Mucosa of stomach (tissue), 1 donor: ENCODE measurements around the gene MAP3K20.
"Not testable (repeated sequence)": the region's sequence is repeated elsewhere in the genome, so short reads cannot be mapped to it uniquely, and the experiment has no call there.

ENCODE experiments used
- H3K27me3 ChIP-seq: one replicate; pipeline ENCODE4 v1.7.0; 2013; ENCODE audit warnings: mild to moderate bottlenecking, low read length; ENCODE audit not compliant: control insufficient read depth, insufficient read depth
- H3K36me3 ChIP-seq: one replicate; pipeline ENCODE4 v1.7.0; 2013; ENCODE audit warnings: low read length; ENCODE audit not compliant: control insufficient read depth, insufficient read depth
- H3K4me1 ChIP-seq: one replicate; pipeline ENCODE4 v1.7.0; 2013; ENCODE audit warnings: mild to moderate bottlenecking, low read length; ENCODE audit not compliant: control insufficient read depth, insufficient read depth
- H3K4me3 ChIP-seq: one replicate; pipeline ENCODE4 v1.7.0; 2013; ENCODE audit warnings: low read length
- H3K9ac ChIP-seq: one replicate; pipeline ENCODE4 v1.7.0; 2013; ENCODE audit warnings: mild to moderate bottlenecking, low read length, moderate library complexity
- H3K9me3 ChIP-seq: one replicate; pipeline ENCODE4 v1.7.0; 2013; ENCODE audit warnings: mild to moderate bottlenecking, low read length, moderate library complexity; ENCODE audit not compliant: control insufficient read depth
- donor health status: Pancreatic carcinoma.

MAP3K20 gene

DNA sequence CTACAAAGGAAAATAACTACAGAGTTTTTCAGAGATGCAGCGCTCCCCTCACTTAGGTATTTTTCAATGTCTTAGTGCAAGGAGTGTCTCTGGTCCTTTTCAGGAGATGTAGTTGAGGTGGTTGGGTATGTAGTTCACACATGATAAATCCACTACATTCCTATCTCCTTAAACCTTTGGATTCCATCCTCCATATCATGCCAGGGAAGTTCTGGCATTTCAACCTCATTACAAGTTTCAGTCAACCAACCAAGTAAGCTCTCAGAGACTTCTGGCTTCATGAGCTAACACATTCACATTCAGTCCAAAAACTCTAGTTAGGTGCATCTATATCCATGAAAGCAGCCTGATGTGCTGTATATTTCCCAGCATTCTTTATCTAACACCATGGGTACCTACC is 47.3 kb downstream of the MAP3K20 start:
- no peak overlapping the region for H3K9ac ChIP-seq
- H3K4me3 ChIP-seq = no peak overlapping the region
- no peaks in the 10 kb centered on the region for H3K4me1 ChIP-seq
- no peaks in the 10 kb centered on the region for H3K36me3 ChIP-seq
- no peaks in the 10 kb centered on the region for H3K9me3 ChIP-seq
- H3K27me3 ChIP-seq = no peaks in the 10 kb centered on the region

DNA sequence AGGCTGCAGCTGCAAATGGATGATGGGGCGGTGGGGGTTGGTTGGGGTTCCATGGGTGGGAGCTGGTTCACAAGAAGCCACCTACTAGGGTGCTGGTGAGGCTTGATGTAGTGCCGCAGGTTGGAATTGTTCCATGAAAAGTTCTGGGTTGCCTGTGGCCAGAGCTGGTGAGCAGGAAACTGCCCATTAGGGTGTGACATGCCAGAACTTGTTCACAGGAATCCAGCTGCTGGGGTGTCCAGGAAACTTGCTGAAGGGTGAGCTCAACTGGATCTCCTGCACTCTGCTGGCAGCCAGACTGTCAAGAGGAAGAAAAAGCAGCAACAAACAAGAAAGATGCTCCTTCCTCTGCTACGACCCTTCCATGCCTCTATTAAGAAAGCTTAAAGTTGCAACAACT is 48.8 kb downstream of the MAP3K20 start:
- Histone ChIP-seq H3K9ac (no peak overlapping the region), H3K4me3 (no peak overlapping the region), H3K4me1 (no peaks in the 10 kb centered on the region), H3K27me3 (no peaks in the 10 kb centered on the region), H3K36me3 (no peaks in the 10 kb centered on the region), H3K9me3 (no peaks in the 10 kb centered on the region)

DNA sequence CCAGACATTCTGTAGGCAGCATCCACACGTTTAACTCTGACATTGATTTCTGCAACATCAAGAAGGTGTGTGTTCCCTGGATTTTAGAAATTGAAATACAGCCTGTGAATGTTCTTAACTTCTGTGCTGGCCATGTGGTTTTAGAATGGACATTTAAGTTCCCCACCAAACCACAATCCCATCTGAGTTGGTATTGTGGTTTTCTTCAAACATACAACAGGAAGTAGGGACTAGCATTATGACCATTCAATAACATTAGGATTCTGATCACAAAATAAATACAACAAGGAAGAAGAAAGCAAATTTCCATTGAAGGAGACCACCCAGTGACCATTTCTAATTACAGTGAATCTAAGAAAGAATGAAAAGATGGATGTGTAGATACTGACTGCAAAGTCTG is 51.2 kb downstream of the MAP3K20 start:
- H3K36me3 ChIP-seq = no peaks in the 10 kb centered on the region
- H3K9ac ChIP-seq = no peak overlapping the region
- H3K4me1 ChIP-seq = no peaks in the 10 kb centered on the region
- H3K4me3 ChIP-seq = no peak overlapping the region
- no peaks in the 10 kb centered on the region for H3K27me3 ChIP-seq
- no peaks in the 10 kb centered on the region for H3K9me3 ChIP-seq

DNA sequence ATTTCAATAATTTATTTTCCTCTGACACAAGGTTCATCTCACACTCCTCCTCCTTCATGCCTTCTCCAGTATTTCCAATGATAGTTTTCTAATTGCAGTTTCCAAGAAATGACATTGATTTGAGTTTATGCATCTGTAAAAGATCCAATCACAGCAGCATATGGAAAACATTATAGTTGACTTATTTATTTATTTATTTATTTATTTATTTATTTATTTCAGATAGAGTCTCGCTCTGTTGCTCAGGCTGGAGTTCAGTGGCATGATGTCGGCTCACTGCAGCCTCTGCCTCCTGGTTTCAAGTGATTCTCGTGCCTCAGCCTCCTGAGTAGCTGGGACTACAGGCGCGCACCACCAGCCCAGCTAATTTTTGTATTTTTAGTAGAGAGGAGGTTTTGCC is 52.5 kb downstream of the MAP3K20 start:
- H3K4me3 ChIP-seq, H3K4me1 ChIP-seq, H3K36me3 ChIP-seq, H3K27me3 ChIP-seq, H3K9ac ChIP-seq, H3K9me3 ChIP-seq: not testable (repeated sequence)

DNA sequence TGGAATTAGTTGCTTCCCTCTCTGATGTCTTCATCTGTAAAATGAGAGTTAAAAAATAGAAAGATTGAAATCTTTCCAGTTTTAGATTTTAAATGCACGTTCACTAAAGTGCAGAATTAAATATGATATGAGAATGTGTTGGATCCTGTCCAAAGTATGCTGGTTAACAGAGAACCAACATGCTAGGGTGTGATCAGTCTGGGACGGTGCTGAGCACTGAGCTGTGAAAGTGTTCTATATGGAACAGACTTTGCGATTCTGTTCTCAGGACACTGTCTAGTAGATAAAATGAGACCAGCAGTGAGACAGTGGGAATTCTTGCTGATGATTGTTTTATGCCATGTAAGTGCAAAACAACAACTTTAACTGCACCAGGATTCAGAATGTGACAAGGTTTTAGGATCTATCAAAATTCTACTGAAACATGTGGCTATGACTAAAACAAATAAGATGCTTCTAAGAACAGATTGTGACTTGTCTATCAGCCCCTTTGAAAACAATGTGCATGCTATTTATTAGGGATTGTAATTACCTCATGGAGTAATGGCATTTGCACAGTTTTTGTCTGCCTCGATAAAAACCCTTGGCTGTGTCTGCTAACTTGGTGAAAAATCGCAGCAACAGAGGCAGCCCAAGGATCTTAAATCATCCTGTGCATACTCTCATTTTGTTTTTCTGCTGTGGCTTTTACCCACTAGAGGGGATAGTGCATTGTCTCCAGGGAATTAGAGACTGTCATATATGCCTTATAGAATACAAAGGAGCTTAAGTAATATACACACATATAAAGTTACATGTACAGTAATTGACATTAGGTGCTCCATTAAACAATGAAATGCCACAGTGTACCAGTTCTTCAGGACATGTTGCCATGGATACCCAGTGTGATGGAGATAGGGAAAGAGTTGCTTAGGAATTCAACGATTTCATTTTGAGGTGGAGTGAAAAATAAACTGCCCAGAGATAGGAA is 55.1 kb downstream of the MAP3K20 start:
- Histone ChIP-seq H3K4me3 (no peak overlapping the region), H3K9ac (no peak overlapping the region), H3K27me3 (no peaks in the 10 kb centered on the region), H3K4me1 (no peaks in the 10 kb centered on the region), H3K36me3 (no peaks in the 10 kb centered on the region), H3K9me3 (no peaks in the 10 kb centered on the region)

DNA sequence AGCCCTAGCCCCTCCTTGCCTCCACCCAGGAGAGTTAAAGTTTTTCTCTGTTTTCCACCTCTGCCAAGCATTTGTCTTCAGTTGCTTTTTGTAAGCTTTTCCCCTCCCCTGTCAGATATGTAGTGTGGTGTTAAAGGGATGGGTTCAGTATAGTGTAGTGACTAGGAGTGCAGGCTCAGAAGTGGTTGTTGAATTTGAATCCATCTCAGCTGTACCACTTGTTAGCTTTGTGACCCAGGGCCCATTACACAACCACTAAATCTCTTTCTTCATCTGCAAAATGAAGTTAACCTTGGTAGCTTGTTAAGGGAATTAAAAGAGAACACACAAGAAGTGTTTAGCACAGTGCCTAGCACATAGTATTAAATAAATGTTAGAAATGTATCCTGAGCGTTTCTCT is 56.9 kb downstream of the MAP3K20 start:
- Histone ChIP-seq H3K9me3 (no peaks in the 10 kb centered on the region), H3K27me3 (no peaks in the 10 kb centered on the region), H3K36me3 (no peaks in the 10 kb centered on the region), H3K4me3 (no peak overlapping the region), H3K9ac (no peak overlapping the region), H3K4me1 (no peaks in the 10 kb centered on the region)

DNA sequence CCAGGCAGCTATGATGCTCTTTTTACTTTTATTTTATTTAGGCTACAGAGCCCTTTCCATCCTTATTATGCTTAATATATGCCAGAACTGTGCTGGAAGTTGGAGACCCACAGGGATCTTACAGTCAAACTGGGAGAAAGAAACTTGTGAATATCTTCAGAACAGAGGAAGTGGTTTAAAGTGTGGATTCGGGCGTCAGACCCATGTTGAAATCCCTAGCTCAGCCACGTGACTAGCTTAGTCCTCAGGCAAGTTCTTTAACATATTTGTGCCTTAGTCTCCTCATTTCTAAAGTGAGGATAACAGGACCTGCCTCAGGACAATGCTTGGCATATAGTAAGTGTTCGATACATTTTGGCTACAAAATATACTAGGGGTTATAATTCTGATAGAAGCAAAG is 59.1 kb downstream of the MAP3K20 start:
- H3K4me1 ChIP-seq = no peaks in the 10 kb centered on the region
- no peaks in the 10 kb centered on the region for H3K36me3 ChIP-seq
- no peak overlapping the region for H3K9ac ChIP-seq
- H3K4me3 ChIP-seq = no peak overlapping the region
- no peaks in the 10 kb centered on the region for H3K9me3 ChIP-seq
- no peaks in the 10 kb centered on the region for H3K27me3 ChIP-seq

DNA sequence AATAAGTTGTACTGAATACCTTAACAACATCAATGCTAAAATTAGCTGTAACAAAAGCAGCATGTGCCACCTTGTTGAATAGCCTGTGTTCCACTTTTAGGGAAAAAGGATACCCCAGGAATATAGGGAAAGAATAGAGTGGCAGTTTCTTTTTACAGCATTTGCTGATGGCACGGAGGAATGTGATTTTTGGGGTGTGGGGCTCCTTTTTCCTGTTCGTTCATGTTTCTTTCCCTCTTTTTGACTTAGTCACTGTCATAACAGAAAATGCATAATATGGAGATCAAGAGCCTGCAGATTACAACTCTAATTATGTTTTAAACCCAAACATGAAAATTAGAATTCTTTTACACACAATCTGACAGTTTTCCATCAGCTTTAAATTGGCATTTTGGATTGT is 60.4 kb downstream of the MAP3K20 start:
- no peak overlapping the region for H3K9ac ChIP-seq
- H3K4me1 ChIP-seq = no peaks in the 10 kb centered on the region
- H3K27me3 ChIP-seq = no peaks in the 10 kb centered on the region
- H3K9me3 ChIP-seq = no peaks in the 10 kb centered on the region
- no peaks in the 10 kb centered on the region for H3K36me3 ChIP-seq
- H3K4me3 ChIP-seq = no peak overlapping the region

DNA sequence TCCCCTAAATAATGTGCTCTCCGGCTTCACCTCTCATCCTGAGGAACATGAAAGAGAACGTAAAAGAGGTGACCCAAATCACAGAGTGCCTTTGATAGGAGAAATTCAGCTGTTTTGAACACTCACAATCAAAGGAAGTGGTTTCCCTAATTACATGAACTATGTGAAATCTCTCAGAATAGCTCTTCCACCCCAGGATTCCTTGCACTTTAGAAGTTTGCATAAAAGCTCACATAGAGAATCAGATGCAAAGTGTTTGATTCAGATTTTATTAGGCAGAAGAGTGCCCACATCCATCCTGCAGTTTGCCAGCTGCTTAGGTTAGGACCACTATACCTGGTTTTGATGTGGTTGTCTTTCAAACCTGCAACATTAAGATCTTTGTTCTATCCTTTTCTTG is 61.0 kb downstream of the MAP3K20 start:
- no peaks in the 10 kb centered on the region for H3K27me3 ChIP-seq
- H3K4me3 ChIP-seq = no peak overlapping the region
- H3K4me1 ChIP-seq = no peaks in the 10 kb centered on the region
- H3K9ac ChIP-seq = no peak overlapping the region
- no peaks in the 10 kb centered on the region for H3K36me3 ChIP-seq
- H3K9me3 ChIP-seq = no peaks in the 10 kb centered on the region

DNA sequence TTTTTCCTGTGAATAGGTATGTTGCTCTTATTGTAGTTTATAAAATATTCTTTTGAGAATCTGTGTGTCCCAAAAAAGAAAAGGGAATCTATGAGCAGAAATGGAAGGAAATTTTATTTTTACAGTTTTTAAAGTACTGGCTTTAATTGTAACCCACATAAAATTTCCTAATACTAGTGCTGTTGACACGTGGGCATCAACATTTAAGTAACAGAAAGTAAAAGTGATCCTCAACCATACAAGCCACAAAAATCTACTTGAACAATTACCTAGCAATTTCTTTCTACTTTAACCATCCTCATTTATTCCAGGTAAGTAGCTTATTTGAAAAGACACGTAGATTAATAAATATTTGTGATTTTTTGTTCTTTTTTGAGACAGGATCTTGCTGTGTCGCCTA is 62.0 kb downstream of the MAP3K20 start:
- Histone ChIP-seq H3K4me1 (no peaks in the 10 kb centered on the region), H3K9me3 (no peaks in the 10 kb centered on the region), H3K27me3 (no peaks in the 10 kb centered on the region), H3K36me3 (no peaks in the 10 kb centered on the region), H3K4me3 (no peak overlapping the region), H3K9ac (no peak overlapping the region)

DNA sequence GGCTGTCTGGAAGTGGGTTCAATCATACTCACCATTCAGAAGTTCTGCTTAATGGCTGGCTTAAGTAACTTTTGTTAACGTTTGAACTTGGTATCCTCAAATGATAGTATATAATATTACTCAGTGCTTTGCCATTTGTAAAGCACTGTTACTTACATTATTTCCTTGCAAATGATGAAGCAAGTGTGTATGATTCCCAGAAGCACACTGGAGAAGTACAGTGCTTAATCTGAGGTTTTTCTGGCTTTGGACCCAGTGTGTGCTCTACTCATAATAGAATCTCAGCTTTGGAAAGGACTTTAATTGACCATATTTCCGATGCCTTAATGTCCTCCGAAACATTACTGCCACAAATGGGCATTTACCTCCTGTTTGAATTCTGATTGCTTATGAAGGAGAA is 63.3 kb downstream of the MAP3K20 start:
- H3K27me3 ChIP-seq = no peaks in the 10 kb centered on the region
- H3K36me3 ChIP-seq = no peaks in the 10 kb centered on the region
- H3K9ac ChIP-seq = no peak overlapping the region
- H3K9me3 ChIP-seq = no peaks in the 10 kb centered on the region
- H3K4me1 ChIP-seq = no peaks in the 10 kb centered on the region
- no peak overlapping the region for H3K4me3 ChIP-seq

DNA sequence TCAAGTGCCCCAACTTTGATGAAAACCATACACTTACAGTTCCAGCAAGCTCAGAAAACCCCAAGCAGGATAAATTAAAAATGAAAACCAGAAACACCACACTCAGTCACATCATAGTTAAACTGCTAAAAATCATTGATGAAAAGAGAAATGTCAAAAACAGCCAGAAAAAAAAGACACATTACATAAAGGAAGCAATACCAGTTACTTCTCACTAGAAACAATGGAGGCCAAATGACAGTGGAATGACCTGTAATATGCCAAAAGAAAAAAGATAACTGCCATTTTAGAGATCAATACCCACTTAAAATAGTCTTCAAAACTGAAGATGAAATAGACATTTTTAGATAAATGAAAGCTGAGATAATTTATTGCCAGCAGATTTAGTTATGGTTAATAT is 66.0 kb downstream of the MAP3K20 start:
- Histone ChIP-seq H3K9ac (no peak overlapping the region), H3K27me3 (no peaks in the 10 kb centered on the region), H3K36me3 (no peaks in the 10 kb centered on the region), H3K4me3 (no peak overlapping the region), H3K4me1 (no peaks in the 10 kb centered on the region), H3K9me3 (no peaks in the 10 kb centered on the region)

DNA sequence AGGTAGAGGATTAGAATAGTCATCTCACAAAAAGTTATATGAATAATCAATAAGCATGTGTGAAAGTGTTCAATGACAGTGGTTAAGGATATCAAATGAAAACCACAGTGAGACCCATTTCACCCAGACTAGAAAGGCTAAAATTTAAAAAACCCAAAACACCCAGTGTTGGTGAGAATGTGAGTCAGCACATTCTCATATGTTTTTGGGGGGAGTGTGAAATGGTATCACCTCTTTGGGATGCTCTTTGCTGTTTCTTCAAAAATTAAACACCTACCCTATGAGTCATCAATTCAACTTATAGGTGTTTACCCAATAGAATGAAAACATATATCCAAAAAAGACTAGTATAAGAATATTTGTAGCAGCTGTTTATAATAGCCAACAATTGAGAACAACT is 69.8 kb downstream of the MAP3K20 start:
- no peak overlapping the region for H3K9ac ChIP-seq
- no peaks in the 10 kb centered on the region for H3K36me3 ChIP-seq
- H3K4me3 ChIP-seq = no peak overlapping the region
- no peaks in the 10 kb centered on the region for H3K4me1 ChIP-seq
- H3K9me3 ChIP-seq = no peaks in the 10 kb centered on the region
- no peaks in the 10 kb centered on the region for H3K27me3 ChIP-seq
